Purkinje cell (primary cell): ENCODE data around the gene VAPB. TPM values are rescaled to one million over a fixed set of nuclear protein-coding genes. Genes with fewer than 3 reads are reported as not detected.

Experiments
- polyA plus RNA-seq: library from polyadenylated mRNA; unstranded; fragments of >200 nt; fragmentation: Nextera tagmentation; gene quantifications from 2 replicates; pipeline ENCODE4 v1.2.1, GENCODE V29; 2014

VAPB gene
- 45.4 and 56.7 TPM in 2 replicates for polyA plus RNA-seq

GRCh38 chr20:58388882-58389323 is at the start of gene VAPB:
Gene VAPB, plus strand, starts transcription at chr20:58389229. Its CDS starts 231 bp downstream, at chr20:58389460.

Other genes with a start within 250 kb of the VAPB start
- not detected in 2 replicates for gene ANKRD60, start 160.6 kb upstream of the VAPB start, polyA plus RNA-seq
- gene RAB22A, start 79.5 kb upstream of the VAPB start, polyA plus RNA-seq, result 16.0 and 16.2 TPM in 2 replicates
- 0.27 and 0.95 TPM in 2 replicates for gene APCDD1L, start 126.2 kb downstream of the VAPB start, polyA plus RNA-seq